K562 (cell line): ENCODE measurements around the gene WDCP. TPM values are rescaled to one million over a fixed set of nuclear protein-coding genes. Genes with fewer than 3 reads are reported as not detected.

Source experiments
- ATAC-seq: fragments of 200-7000 bp; cut with Tn5 transposase; 3 replicates; pipeline ENCODE4 v1.9.1; 2020; ENCODE audit warnings: moderate library complexity
- BruUV-seq: library from RNA; stranded (reverse); fragments of 400-500 nt; replicated peaks from 2 replicates; lab custom pipeline; 2021; lab: Mats Ljungman, UMichigan
- CTCF ChIA-PET: fragments of 300-600 bp; formaldehyde crosslinking; extraction: SDS; loops from one replicate; lab custom pipeline; 2021; ENCODE audit warnings: low intra/inter-chr PET ratio; lab: Yijun Ruan, JAX
- POLR2A ChIA-PET: fragments of 300-600, 350-650 bp; sonication (Branson Sonifier 250); formaldehyde crosslinking; extraction: SDS; loops from one replicate; lab custom pipeline; 2021; ENCODE audit warnings: antibody characterized with exemption, inconsistent platforms; lab: Yijun Ruan, JAX
- DNase-seq, 4 experiments: peaks; one replicate each; pipeline versions ENCODE4 v3.0.0 to v3.0.0-alpha.2; 2011 to 2018; ENCODE audit warnings: low spot score in 3 of 4, mixed read lengths in 3 of 4; ENCODE audit errors: extremely low read depth in 1 of 4
- FAIRE-seq: peaks from 2 replicates; lab custom pipeline; 2011; peaks lifted over from hg19 to GRCh38; lab: Jason Lieb, UNC
- H2AFZ ChIP-seq: 2 replicates; pipeline ENCODE4 v1.6.0; 2011; ENCODE audit warnings: low read depth, low read length, control low read depth, inconsistent platforms
- H3K27ac ChIP-seq: fragments of 200-600 bp; 3 replicates; pipeline ENCODE4 v1.8.0; 2011; ENCODE audit warnings: low read depth, mild to moderate bottlenecking, control low read depth, inconsistent platforms, low read length, moderate library complexity, mixed read lengths; ENCODE audit errors: extremely low read depth
- H3K27me3 ChIP-seq, 2 experiments: fragments of 300-600 bp in 1 of 2; 2 replicates in 1 of 2; 3 replicates in 1 of 2; pipeline versions ENCODE4 v1.6.0 to v1.8.0; 2011; ENCODE audit warnings: inconsistent platforms in 2 of 2, low read length in 2 of 2, mild to moderate bottlenecking in 1 of 2, mixed read lengths in 1 of 2, moderate library complexity in 1 of 2; ENCODE audit not compliant: control insufficient read depth in 2 of 2, insufficient read depth in 2 of 2
- H3K36me3 ChIP-seq: fragments of 300-600 bp; 3 replicates; pipeline ENCODE4 v1.8.0; 2011; ENCODE audit warnings: mild to moderate bottlenecking, low read length, inconsistent platforms; ENCODE audit not compliant: control insufficient read depth, insufficient read depth
- H3K4me1 ChIP-seq, 2 experiments: fragments of 200-600 bp in 1 of 2; replicated peaks in 1 of 2; 2 replicates in 1 of 2; 3 replicates in 1 of 2; pipeline versions ENCODE4 v1.5.1 to v1.8.0; 2011; ENCODE audit warnings: inconsistent platforms in 2 of 2, low read length in 2 of 2, mild to moderate bottlenecking in 1 of 2, mixed read lengths in 1 of 2, moderate library complexity in 1 of 2; ENCODE audit not compliant: control insufficient read depth in 2 of 2, insufficient read depth in 2 of 2
- H3K4me2 ChIP-seq: 2 replicates; pipeline ENCODE4 v1.6.1; 2011; ENCODE audit warnings: low read length, control low read depth, inconsistent platforms, mixed read lengths; ENCODE audit not compliant: insufficient read depth
- H3K4me3 ChIP-seq: fragments of 200-600 bp; sonication (generic), shearing (Covaris generic); 2 replicates; pipeline ENCODE4 v1.5.1; 2016; ENCODE audit warnings: control low read depth, inconsistent platforms
- H3K79me2 ChIP-seq: fragments of 200-600 bp; 3 replicates; pipeline ENCODE4 v1.8.0; 2011; ENCODE audit warnings: low read length, inconsistent platforms; ENCODE audit not compliant: control insufficient read depth, insufficient read depth
- H3K9ac ChIP-seq, 2 experiments: 2 replicates each; pipeline versions ENCODE4 v1.6.0 to v1.6.1; 2011; ENCODE audit warnings: low read depth in 2 of 2, low read length in 2 of 2, control low read depth in 1 of 2, inconsistent platforms in 1 of 2, mild to moderate bottlenecking in 1 of 2, mixed read lengths in 1 of 2; ENCODE audit not compliant: insufficient read depth in 1 of 2
- H3K9me1 ChIP-seq: one replicate; pipeline ENCODE4 v1.6.0; 2011; ENCODE audit warnings: inconsistent platforms, mild to moderate bottlenecking, low read length, moderate library complexity; ENCODE audit not compliant: control insufficient read depth, insufficient read depth
- H3K9me3 ChIP-seq: replicated peaks from 2 replicates; pipeline ENCODE4 v1.5.1; 2011; ENCODE audit warnings: low read depth, low read length, inconsistent platforms; ENCODE audit not compliant: control insufficient read depth, insufficient read depth
- H4K20me1 ChIP-seq: replicated peaks from 2 replicates; pipeline ENCODE4 v1.6.1; 2011; ENCODE audit warnings: low read length, inconsistent platforms, mixed read lengths; ENCODE audit not compliant: control insufficient read depth, insufficient read depth
- BRD9 ChIP-seq: fragments of 450-650 bp; IDR thresholded peaks from 2 replicates; pipeline ENCODE4 v1.6.1; 2018; ENCODE audit warnings: low read depth; ENCODE audit not compliant: partially characterized antibody
- CBFA2T2 ChIP-seq: fragments of 450-650 bp; conservative IDR thresholded peaks from 2 replicates; pipeline ENCODE4 v1.6.1; 2017; ENCODE audit warnings: mild to moderate bottlenecking
- CSDE1 ChIP-seq, 2 experiments: fragments of 450-650 bp; IDR thresholded peaks; 2 replicates each; pipeline ENCODE4 v1.6.1; 2016; ENCODE audit warnings: mild to moderate bottlenecking in 1 of 2
- DEAF1 ChIP-seq: fragments of 450-650 bp; formaldehyde crosslinking; IDR thresholded peaks from 2 replicates; pipeline ENCODE4 v1.4.0; 2020; ENCODE audit warnings: mild to moderate bottlenecking, moderate library complexity
- ELF1 ChIP-seq: fragments of 200-800 bp; sonication (Bioruptor generic); IDR thresholded peaks from 2 replicates; pipeline ENCODE4 v1.6.1; 2016; ENCODE audit warnings: missing genetic modification characterization, missing compliant biosample characterization
- MCM3 ChIP-seq: fragments of 450-650 bp; IDR thresholded peaks from 2 replicates; pipeline ENCODE4 v1.6.1; 2016
- MTA3 ChIP-seq: fragments of 450-650 bp; formaldehyde crosslinking; IDR thresholded peaks from 2 replicates; pipeline ENCODE4 v1.6.1; 2017; ENCODE audit warnings: mild to moderate bottlenecking, borderline replicate concordance
- POLR2AphosphoS5 ChIP-seq: IDR thresholded peaks from 2 replicates; pipeline ENCODE4 v1.6.1; 2011; ENCODE audit warnings: mild to moderate bottlenecking, low read depth, low read length, moderate library complexity; ENCODE audit not compliant: control insufficient read depth, insufficient read depth
- POLR3A ChIP-seq: IDR thresholded peaks from 2 replicates; pipeline ENCODE4 v1.6.1; 2011; ENCODE audit warnings: borderline replicate concordance, mild to moderate bottlenecking, moderate library complexity; ENCODE audit not compliant: insufficient read length, insufficient read depth; ENCODE audit errors: extremely low read depth
- PPARD ChIP-seq: fragments of 250-450 bp; sonication (Bioruptor Pico); IDR thresholded peaks from 2 replicates; pipeline ENCODE4 v1.8.0; 2022; ENCODE audit warnings: inconsistent platforms, mild to moderate bottlenecking, moderate library complexity
- RBM34 ChIP-seq: fragments of 200-400 bp; formaldehyde crosslinking; IDR thresholded peaks from 2 replicates; pipeline ENCODE4 v1.6.1; 2018; ENCODE audit warnings: low read length, borderline replicate concordance; ENCODE audit not compliant: insufficient read depth
- SREBF1 ChIP-seq: fragments of 150-350 bp; IDR thresholded peaks from 2 replicates; pipeline ENCODE4 v1.6.1; 2014; ENCODE audit warnings: antibody characterized with exemption, low read depth, low read length, borderline replicate concordance
- TAF15 ChIP-seq: fragments of 200-400 bp; formaldehyde crosslinking; IDR thresholded peaks from 2 replicates; pipeline ENCODE4 v1.6.1; 2017; ENCODE audit warnings: mild to moderate bottlenecking, low read depth, low read length, moderate library complexity
- TAL1 ChIP-seq: fragments of 450-650 bp; IDR thresholded peaks from 2 replicates; pipeline ENCODE4 v1.6.1; 2016; ENCODE audit warnings: mild to moderate bottlenecking
- ZC3H4 ChIP-seq: sonication (generic); formaldehyde crosslinking; IDR thresholded peaks from 2 replicates; pipeline ENCODE4 v1.9.0; 2021; ENCODE audit warnings: missing genetic modification reagents, borderline replicate concordance
- ZNF24 ChIP-seq: fragments of 450-650 bp; IDR thresholded peaks from 2 replicates; pipeline ENCODE4 v1.6.1; 2016
- ZNF695 ChIP-seq: fragments of 450-650 bp; formaldehyde crosslinking; IDR thresholded peaks from 2 replicates; pipeline ENCODE4 v1.4.0; 2020; ENCODE audit warnings: mild to moderate bottlenecking, moderate library complexity
- ZNF75A ChIP-seq: fragments of 450-650 bp; formaldehyde crosslinking; IDR thresholded peaks from 2 replicates; pipeline ENCODE4 v1.4.0; 2020; ENCODE audit warnings: mild to moderate bottlenecking
- WGBS: fragments of 100-300 bp; shearing (Covaris generic); methylation state at CpG from one replicate; pipeline ENCODE4 v1.1.6; 2016; ENCODE audit warnings: low coverage, mixed read lengths; ENCODE audit not compliant: insufficient coverage; ENCODE audit errors: missing lambda C conversion rate; 5-methylcytosine and 5-hydroxymethylcytosine counted together
- in situ Hi-C: fragments of 300-500 bp; cut with MboI; formaldehyde crosslinking; loops from 4 replicates; pipeline ENCODE4 v1.15.0; 2018; ENCODE audit warnings: inconsistent platforms, mixed read lengths
- intact Hi-C: fragments of 100-400 bp; cut with micrococcal nuclease; formaldehyde crosslinking; loops from 2 replicates; pipeline ENCODE4 v1.14.2; 2022
- polyA plus RNA-seq, 8 experiments: library from polyadenylated mRNA; depleted of rRNA in 4 of 8; stranded (reverse) in 5 of 8; unstranded in 3 of 8; fragments of >200 nt; fragmentation: Nextera tagmentation in 2 of 8; fragmentation: Illumina TruSeq in 1 of 8; extraction: Ambion mirVana in 2 of 8; extraction: Trizol in 1 of 8; gene quantifications; 2 replicates each; pipeline versions ENCODE4 v1.2.1 to v1.2.3, GENCODE V29; 2011 to 2014; ENCODE audit warnings: inconsistent platforms in 1 of 8, missing spikeins in 1 of 8
- total RNA-seq, 7 experiments: library from RNA; depleted of rRNA in 6 of 7; stranded (reverse); fragments of >200 nt in 6 of 7; fragmentation: Illumina TruSeq in 2 of 7; extraction: Trizol in 2 of 7; gene quantifications; 2 replicates each; pipeline versions ENCODE4 v1.2.1 to v1.2.3, GENCODE V29; 2011 to 2021; ENCODE audit warnings: low replicate concordance in 1 of 7
- TF ChIP-seq, protein P1 (sequence below): fragments of 250-450 bp; sonication (Bioruptor Pico); IDR thresholded peaks from 2 replicates; pipeline ENCODE4 v1.4.0; 2020; ENCODE audit warnings: borderline replicate concordance

The WDCP gene
- total and polyA plus RNA-seq, 9 of the 15 experiments (the other 6 are each of a cell fraction or from before 2014, with no cell fraction given), result 10.1 to 41.4 (median 21.8) TPM

DNA sequence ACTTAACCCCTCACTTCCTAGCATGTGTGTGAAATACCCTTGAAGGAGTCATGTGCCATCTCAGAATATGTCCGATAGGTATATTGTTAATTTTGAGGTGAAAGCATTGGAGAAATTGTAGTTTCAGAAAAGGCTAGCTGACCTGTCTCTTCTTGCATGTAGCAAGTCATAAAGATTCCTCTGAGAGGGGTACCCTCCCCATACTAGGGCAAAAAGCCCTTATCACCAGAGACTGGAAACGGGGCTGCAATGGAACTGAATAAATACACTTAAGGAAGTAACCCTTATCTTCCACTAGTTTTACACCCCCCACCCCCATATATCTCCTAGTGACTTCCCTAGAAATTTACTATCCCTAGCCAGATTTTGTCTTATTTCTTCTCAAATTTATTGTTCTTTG lies 30.7 kb upstream of the WDCP start:
- Histone ChIP-seq H3K27ac (peak overlapping the region; percentile 60), H2AFZ (peak overlapping the region; percentile 82), H3K36me3 (peaks cover 29% of the 10 kb centered on the region; the same call in 2 of the 3 replicates), H4K20me1 (no peaks in the 10 kb centered on the region), H3K9ac (peak overlapping the region; percentile 66 to 92; a peak in 3 of 4 replicates), H3K4me3 (peak overlapping the region; percentile 58), H3K79me2 (peaks cover 32% of the 10 kb centered on the region), H3K4me1 (peaks cover 10 to 17% of the 10 kb centered on the region in 2 experiments; a peak in 4 of 5 replicates), H3K4me2 (peak overlapping the region; percentile 99), H3K9me3 (no peaks in the 10 kb centered on the region), H3K27me3 (no peaks in the 10 kb centered on the region), H3K9me1 (no peaks in the 10 kb centered on the region)
- POLR2A ChIA-PET, result no interaction called here
- DNase-seq (peak in 2 of 4 experiments; percentile 6 to 49), ATAC-seq (no peak), FAIRE-seq (no peak)
- in situ Hi-C loops (no loop called here), intact Hi-C loops (loop anchor here (2.0 kb wide), 2 partner anchors 87 to 151 kb away; partner anchors contain the start of gene ATAD2B)
- BruUV-seq, result TSS peak; percentile 39
- TF ChIP-seq CBFA2T2, result no peak
- TF ChIP-seq ELF1, result no peak
- TF ChIP-seq MCM3, result no peak
- no peak for TF ChIP-seq ZNF24
- no peak for TF ChIP-seq ZNF695 (CRISPR knock-in tag)
- TF ChIP-seq TAL1, result no peak
- TF ChIP-seq BRD9, result no peak
- TF ChIP-seq PPARD (CRISPR knock-in tag), result no peak
- TF ChIP-seq SREBF1, result no peak
- no peak for TF ChIP-seq TAF15
- no peak for TF ChIP-seq RBM34
- no peak for TF ChIP-seq MTA3
- no peak for TF ChIP-seq CSDE1 (IDR thresholded peaks at IDR 0.05)
- TF ChIP-seq ZC3H4 (CRISPR knock-in tag), result no peak
- TF ChIP-seq, protein P1, sequence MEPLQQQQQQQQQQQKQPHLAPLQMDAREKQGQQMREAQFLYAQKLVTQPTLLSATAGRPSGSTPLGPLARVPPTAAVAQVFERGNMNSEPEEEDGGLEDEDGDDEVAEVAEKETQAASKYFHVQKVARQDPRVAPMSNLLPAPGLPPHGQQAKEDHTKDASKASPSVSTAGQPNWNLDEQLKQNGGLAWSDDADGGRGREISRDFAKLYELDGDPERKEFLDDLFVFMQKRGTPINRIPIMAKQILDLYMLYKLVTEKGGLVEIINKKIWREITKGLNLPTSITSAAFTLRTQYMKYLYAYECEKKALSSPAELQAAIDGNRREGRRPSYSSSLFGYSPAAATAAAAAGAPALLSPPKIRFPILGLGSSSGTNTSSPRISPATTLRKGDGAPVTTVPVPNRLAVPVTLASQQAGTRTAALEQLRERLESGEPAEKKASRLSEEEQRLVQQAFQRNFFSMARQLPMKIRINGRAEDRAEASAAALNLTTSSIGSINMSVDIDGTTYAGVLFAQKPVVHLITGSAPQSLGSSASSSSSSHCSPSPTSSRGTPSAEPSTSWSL (CRISPR knock-in tag), result no peak
- no peak for TF ChIP-seq DEAF1 (CRISPR knock-in tag)
- no peak for TF ChIP-seq ZNF75A
- TF ChIP-seq POLR2AphosphoS5, result no peak
- TF ChIP-seq POLR3A, result no peak
- 14% methylated on average over 2 of the region's 2 CpGs for WGBS
- CTCF ChIA-PET, result no interaction called here
